Measurements from ENCODE around the gene HINT1. TPM values are rescaled to one million over a fixed set of nuclear protein-coding genes. Genes with fewer than 3 reads are reported as not detected.

HINT1 gene
- total RNA-seq, 1 experiment from 2014 or later = 393 TPM

GRCh38 chr5:131110256-131110594, 54.8 kb downstream of the HINT1 start:
- BruUV-seq (replicated peaks) = no TSS peak
- Histone ChIP-seq H3K4me3 (ENCODE audit: low read depth, low read length, poor library complexity, severe bottlenecking) (no peak overlapping the region), H3K4me1 (ENCODE audit: insufficient read depth, low read length, poor library complexity, severe bottlenecking) (no peaks in the 10 kb centered on the region), H3K9me3 (ENCODE audit: low read depth, low read length, poor library complexity, severe bottlenecking) (no peaks in the 10 kb centered on the region), H3K36me3 (ENCODE audit: insufficient read depth, low read length, poor library complexity, severe bottlenecking) (no peaks in the 10 kb centered on the region), H3K27me3 (replicated peaks; ENCODE audit: insufficient read depth, low read depth, low read length, poor library complexity) (peaks cover 5% of the 10 kb centered on the region), H3K27ac (ENCODE audit: low read depth, low read length, poor library complexity, severe bottlenecking) (no peak overlapping the region)
- CTCF ChIA-PET = no interaction called here
- POLR2A ChIA-PET (ENCODE audit: low non-redundant PET) = no interaction called here
- intact Hi-C loops (cut with micrococcal nuclease; ENCODE audit: unreplicated experiment) = loop anchor here (5.0 kb wide), 1 partner anchor 307 kb away; no protein-coding TSS in a partner anchor
- DNase-seq (ENCODE audit: low spot score) = no peak
- TF ChIP-seq, protein P1, sequence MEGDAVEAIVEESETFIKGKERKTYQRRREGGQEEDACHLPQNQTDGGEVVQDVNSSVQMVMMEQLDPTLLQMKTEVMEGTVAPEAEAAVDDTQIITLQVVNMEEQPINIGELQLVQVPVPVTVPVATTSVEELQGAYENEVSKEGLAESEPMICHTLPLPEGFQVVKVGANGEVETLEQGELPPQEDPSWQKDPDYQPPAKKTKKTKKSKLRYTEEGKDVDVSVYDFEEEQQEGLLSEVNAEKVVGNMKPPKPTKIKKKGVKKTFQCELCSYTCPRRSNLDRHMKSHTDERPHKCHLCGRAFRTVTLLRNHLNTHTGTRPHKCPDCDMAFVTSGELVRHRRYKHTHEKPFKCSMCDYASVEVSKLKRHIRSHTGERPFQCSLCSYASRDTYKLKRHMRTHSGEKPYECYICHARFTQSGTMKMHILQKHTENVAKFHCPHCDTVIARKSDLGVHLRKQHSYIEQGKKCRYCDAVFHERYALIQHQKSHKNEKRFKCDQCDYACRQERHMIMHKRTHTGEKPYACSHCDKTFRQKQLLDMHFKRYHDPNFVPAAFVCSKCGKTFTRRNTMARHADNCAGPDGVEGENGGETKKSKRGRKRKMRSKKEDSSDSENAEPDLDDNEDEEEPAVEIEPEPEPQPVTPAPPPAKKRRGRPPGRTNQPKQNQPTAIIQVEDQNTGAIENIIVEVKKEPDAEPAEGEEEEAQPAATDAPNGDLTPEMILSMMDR (conservative IDR thresholded peaks at IDR 0.05; ENCODE audit: low read depth, low read length) = no peak
- TF ChIP-seq EZH2 (IDR thresholded peaks at IDR 0.05; ENCODE audit: borderline replicate concordance, low read depth, low read length, poor library complexity, severe bottlenecking) = no peak

DNA sequence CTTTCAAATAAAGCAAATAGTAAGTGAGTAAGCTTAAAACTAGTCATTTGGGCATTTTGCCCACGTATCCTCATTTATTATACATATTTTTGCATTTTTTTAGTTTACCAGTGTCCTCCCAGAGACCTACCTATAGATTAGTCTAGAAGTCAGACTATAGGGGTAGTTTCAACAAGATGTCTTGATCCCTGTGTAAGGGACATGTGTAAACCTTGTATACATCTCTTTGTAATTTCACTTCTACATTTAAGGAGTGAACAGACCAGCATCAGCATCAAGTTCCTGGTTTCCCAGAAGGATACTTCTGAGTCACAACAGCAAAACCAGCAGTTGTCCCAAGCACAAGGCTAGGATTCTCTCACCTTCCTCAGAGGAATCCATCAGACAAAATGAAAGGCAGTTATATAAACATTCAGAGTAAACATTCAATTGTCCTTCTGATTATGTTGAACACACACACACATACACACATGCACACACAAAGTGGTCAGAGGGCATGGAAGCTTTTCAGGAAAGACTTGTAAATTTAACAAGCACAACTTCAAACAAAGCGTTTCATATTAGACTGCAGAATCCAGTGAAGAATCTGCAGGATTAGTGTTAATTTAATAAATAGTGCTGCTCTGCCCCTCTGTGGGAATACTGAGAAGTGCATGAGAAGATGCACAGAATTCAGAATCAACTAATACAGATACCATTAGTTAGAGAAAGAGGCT, 55.4 kb downstream of the HINT1 start:
- ChIA-PET CTCF (interaction anchor here (0.6 kb wide), 1 partner anchor 238 kb away, joined by 4 read pairs; no protein-coding TSS in a partner anchor), POLR2A (ENCODE audit: low non-redundant PET) (no interaction called here)
- no peak overlapping the region for H3K4me3 ChIP-seq (ENCODE audit: low read depth, low read length, poor library complexity, severe bottlenecking)
- TF ChIP-seq EZH2 (IDR thresholded peaks at IDR 0.05; ENCODE audit: borderline replicate concordance, low read depth, low read length, poor library complexity, severe bottlenecking) = no peak
- TF ChIP-seq, protein P1 (conservative IDR thresholded peaks at IDR 0.05; ENCODE audit: low read depth, low read length) = peak; percentile 80
- BruUV-seq (replicated peaks) = no TSS peak
- H3K27ac ChIP-seq (ENCODE audit: low read depth, low read length, poor library complexity, severe bottlenecking) = no peak overlapping the region
- peaks cover 5% of the 10 kb centered on the region for H3K27me3 ChIP-seq (replicated peaks; ENCODE audit: insufficient read depth, low read depth, low read length, poor library complexity)
- no peaks in the 10 kb centered on the region for H3K9me3 ChIP-seq (ENCODE audit: low read depth, low read length, poor library complexity, severe bottlenecking)
- no peaks in the 10 kb centered on the region for H3K4me1 ChIP-seq (ENCODE audit: insufficient read depth, low read length, poor library complexity, severe bottlenecking)
- DNase-seq (ENCODE audit: low spot score) = peak; percentile 65
- intact Hi-C loops (cut with micrococcal nuclease; ENCODE audit: unreplicated experiment) = loop anchor here (2.0 to 10.0 kb wide), 5 partner anchors 239 to 1337 kb away; partner anchors contain the start of gene CHSY3
- no peaks in the 10 kb centered on the region for H3K36me3 ChIP-seq (ENCODE audit: insufficient read depth, low read length, poor library complexity, severe bottlenecking)

Other genes starting within 250 kb of the HINT1 start
- 16.9 and 17.3 TPM in 2 replicates for gene LYRM7, start 5.7 kb upstream of the HINT1 start, total RNA-seq (2021)
- 25.5 and 26.6 TPM in 2 replicates for gene CDC42SE2, start 98.8 kb upstream of the HINT1 start, total RNA-seq (2021)